Esophagus muscularis mucosa (tissue), 4 donors: ENCODE results near the gene NCKAP5. TPM values are rescaled to one million over a fixed set of nuclear protein-coding genes. Genes with fewer than 3 reads are reported as not detected.

Source experiments
- DNase-seq: peaks from one replicate; pipeline ENCODE4 v3.0.0-alpha.2; 2017; ENCODE audit errors: extremely low spot score
- H3K27ac ChIP-seq, 4 donors: fragments of 200-600 bp; sonication (generic); replicated peaks in 1 of 4; 1 replicate in 3 of 4; 2 replicates in 1 of 4; pipeline ENCODE4 v1.5.1; 2016 to 2019; ENCODE audit warnings: mild to moderate bottlenecking in 1 of 4
- H3K27me3 ChIP-seq, 4 donors: fragments of 200-600 bp; sonication (generic); one replicate each; pipeline versions ENCODE4 v1.5.1 to v1.6.0; 2016 to 2019
- H3K36me3 ChIP-seq, 4 donors: fragments of 200-600 bp; sonication (generic); one replicate each; pipeline ENCODE4 v1.5.1; 2016 to 2019
- H3K4me1 ChIP-seq, 4 donors: fragments of 200-600 bp; sonication (generic); one replicate each; pipeline ENCODE4 v1.5.1; 2016 to 2019
- H3K4me3 ChIP-seq, 4 donors: fragments of 200-600 bp; sonication (generic); 1 replicate in 2 of 4; 2 replicates in 2 of 4; pipeline ENCODE4 v1.5.1; 2016 to 2019; ENCODE audit warnings: mild to moderate bottlenecking in 4 of 4, moderate library complexity in 1 of 4
- H3K9me3 ChIP-seq, 4 donors: fragments of 200-600 bp; sonication (generic); 1 replicate in 3 of 4; 2 replicates in 1 of 4; pipeline ENCODE4 v1.5.1; 2016 to 2019
- CTCF ChIP-seq, 3 experiments: fragments of 200-600 bp in 2 of 3; fragments of 450-650 bp in 1 of 3; sonication (generic) in 2 of 3; IDR thresholded peaks; one replicate each; pipeline ENCODE4 v1.5.1; 2017 to 2019; ENCODE audit warnings: antibody characterized with exemption in 3 of 3, mild to moderate bottlenecking in 2 of 3, moderate library complexity in 1 of 3
- EP300 ChIP-seq: sonication (generic); formaldehyde crosslinking; IDR thresholded peaks from one replicate; pipeline ENCODE4 v1.6.1; 2017; ENCODE audit warnings: antibody characterized with exemption
- POLR2A ChIP-seq: fragments of 450-650 bp; IDR thresholded peaks from one replicate; pipeline ENCODE4 v1.6.1; 2017; ENCODE audit warnings: antibody characterized with exemption, moderate library complexity, mild to moderate bottlenecking, low read depth
- POLR2AphosphoS5 ChIP-seq, 2 donors: sonication (generic); formaldehyde crosslinking; IDR thresholded peaks; one replicate each; pipeline ENCODE4 v1.6.1; 2017; ENCODE audit warnings: antibody characterized with exemption in 2 of 2
- WGBS: methylation state at CpG from one replicate; pipeline ENCODE4 v1.1.5; 2018; 5-methylcytosine and 5-hydroxymethylcytosine counted together
- intact Hi-C: fragments of 100-400 bp; cut with DNase I; formaldehyde crosslinking; loops from one replicate; pipeline ENCODE4 v1.15.1; 2023
- total RNA-seq, 4 donors: library from RNA; depleted of rRNA; stranded (reverse); fragments of >200 nt; gene quantifications; one replicate each; pipeline versions ENCODE4 v1.1.0 to v1.2.1, GENCODE V29; 2016

The NCKAP5 gene
- total RNA-seq, 4 donors from 2014 or later: 0.33 to 1.8 (median 1.0) TPM

DNA sequence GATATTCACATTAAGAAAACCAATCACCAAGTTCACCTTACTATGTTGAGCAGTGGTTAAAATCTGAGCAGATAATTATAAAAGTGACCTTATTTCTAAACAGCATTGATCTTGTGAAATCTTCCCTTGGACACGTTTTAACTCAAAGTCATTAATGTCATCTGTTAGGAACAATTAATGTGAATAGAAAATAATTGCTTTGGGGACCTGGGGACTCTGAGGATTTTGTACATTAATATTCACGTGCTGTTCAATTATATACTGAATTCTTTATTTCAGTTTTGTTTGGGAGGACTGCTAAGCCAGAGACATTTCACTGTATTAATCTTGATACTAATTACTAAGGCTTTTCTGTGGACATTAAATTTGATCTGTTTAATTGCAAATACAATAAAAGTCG is 771.2 kb downstream of the NCKAP5 start:
- Histone ChIP-seq H3K27ac (no peak overlapping the region), H3K27me3 (no peaks in the 10 kb centered on the region), H3K36me3 (no peaks in the 10 kb centered on the region), H3K4me1 (no peaks in the 10 kb centered on the region), H3K4me3 (no peak overlapping the region), H3K9me3 (no peaks in the 10 kb centered on the region)
- intact Hi-C loops: no loop called here
- DNase-seq: no peak
- TF ChIP-seq EP300 (no peak), CTCF (IDR thresholded peaks at IDR 0.05) (no peak), POLR2A (no peak), POLR2AphosphoS5 (IDR thresholded peaks at IDR 0.05) (no peak)
- 77% methylated on average over 3 of the region's 3 CpGs for WGBS

- intact Hi-C loops: no loop called here
- 98% methylated on average over 2 of the region's 2 CpGs for WGBS
Measured at GRCh38 chr2:132795220-132795619, 773.0 kb downstream of the NCKAP5 start.

DNA sequence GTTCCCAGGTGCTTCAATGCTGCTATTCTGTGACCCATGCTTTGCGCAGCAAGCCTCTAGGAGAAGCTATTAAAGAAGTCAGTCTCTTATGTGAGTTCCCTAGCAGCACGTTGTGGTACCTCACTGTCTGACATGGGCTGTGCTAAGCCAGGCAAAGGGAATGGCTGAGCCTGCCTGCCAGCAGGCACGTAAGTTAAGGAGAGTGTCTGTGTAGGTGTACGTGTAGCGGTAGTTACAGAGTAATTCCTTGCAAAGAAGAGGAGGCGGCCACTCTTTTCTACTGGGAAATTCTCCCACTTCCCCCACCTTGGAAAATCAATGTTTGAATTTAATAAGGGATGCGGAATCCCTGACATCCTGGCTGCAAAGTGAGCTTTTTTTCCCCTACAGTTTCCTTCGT is 774.7 kb downstream of the NCKAP5 start:
- TF ChIP-seq CTCF (IDR thresholded peaks at IDR 0.05): no peak
- TF ChIP-seq POLR2A: no peak
- no peak for TF ChIP-seq EP300
- no peak for TF ChIP-seq POLR2AphosphoS5 (IDR thresholded peaks at IDR 0.05)
- DNase-seq: no peak
- H3K27me3 ChIP-seq: no peaks in the 10 kb centered on the region
- H3K4me3 ChIP-seq: no peak overlapping the region
- 94% methylated on average over 8 of the region's 8 CpGs for WGBS
- intact Hi-C loops: no loop called here
- H3K36me3 ChIP-seq: no peaks in the 10 kb centered on the region
- no peak overlapping the region for H3K27ac ChIP-seq
- no peaks in the 10 kb centered on the region for H3K4me1 ChIP-seq
- no peaks in the 10 kb centered on the region for H3K9me3 ChIP-seq

More at GRCh38 chr2:132795220-132795619, 773.0 kb downstream of the NCKAP5 start:
- Histone ChIP-seq H3K9me3 (no peaks in the 10 kb centered on the region), H3K27me3 (no peaks in the 10 kb centered on the region), H3K4me1 (no peaks in the 10 kb centered on the region), H3K36me3 (no peaks in the 10 kb centered on the region), H3K27ac (no peak overlapping the region), H3K4me3 (no peak overlapping the region)
- TF ChIP-seq POLR2A: no peak
- no peak for TF ChIP-seq EP300
- TF ChIP-seq CTCF (IDR thresholded peaks at IDR 0.05): no peak
- no peak for TF ChIP-seq POLR2AphosphoS5 (IDR thresholded peaks at IDR 0.05)
- DNase-seq: no peak

DNA sequence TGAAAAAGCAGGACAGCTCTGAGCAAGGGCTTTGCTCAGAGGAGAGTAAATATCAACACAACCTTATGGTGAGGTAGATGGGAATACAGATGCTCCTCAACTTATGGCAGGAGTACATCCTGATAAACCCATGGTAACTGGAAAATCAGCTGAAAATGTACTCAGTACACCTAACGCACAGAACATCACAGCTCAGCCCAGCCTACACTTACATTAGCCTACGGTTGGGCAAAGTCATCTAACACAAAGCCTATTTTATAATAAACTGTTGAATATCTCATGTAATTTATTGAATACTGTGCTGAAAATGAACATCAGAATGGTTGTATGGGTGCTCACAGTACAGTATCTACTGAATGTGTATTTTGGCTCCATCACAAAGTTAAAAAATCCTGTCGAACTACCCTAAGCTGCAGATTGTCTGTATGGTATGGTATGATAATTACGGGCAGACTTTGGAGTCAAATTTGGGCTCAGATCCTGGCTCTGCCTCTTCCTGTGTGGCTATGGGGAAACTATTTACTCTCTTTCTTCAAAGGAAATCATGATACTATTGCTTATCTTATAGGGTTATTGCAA is 778.0 kb downstream of the NCKAP5 start:
- TF ChIP-seq POLR2AphosphoS5 (IDR thresholded peaks at IDR 0.05) (no peak), EP300 (no peak), CTCF (IDR thresholded peaks at IDR 0.05) (no peak), POLR2A (no peak)
- no peak for DNase-seq
- no peaks in the 10 kb centered on the region for H3K4me1 ChIP-seq
- H3K4me3 ChIP-seq: no peak overlapping the region
- H3K27ac ChIP-seq: no peak overlapping the region
- no peaks in the 10 kb centered on the region for H3K36me3 ChIP-seq
- 51% methylated on average over 4 of the region's 4 CpGs for WGBS
- H3K9me3 ChIP-seq: no peaks in the 10 kb centered on the region
- no peaks in the 10 kb centered on the region for H3K27me3 ChIP-seq
- intact Hi-C loops: no loop called here

DNA sequence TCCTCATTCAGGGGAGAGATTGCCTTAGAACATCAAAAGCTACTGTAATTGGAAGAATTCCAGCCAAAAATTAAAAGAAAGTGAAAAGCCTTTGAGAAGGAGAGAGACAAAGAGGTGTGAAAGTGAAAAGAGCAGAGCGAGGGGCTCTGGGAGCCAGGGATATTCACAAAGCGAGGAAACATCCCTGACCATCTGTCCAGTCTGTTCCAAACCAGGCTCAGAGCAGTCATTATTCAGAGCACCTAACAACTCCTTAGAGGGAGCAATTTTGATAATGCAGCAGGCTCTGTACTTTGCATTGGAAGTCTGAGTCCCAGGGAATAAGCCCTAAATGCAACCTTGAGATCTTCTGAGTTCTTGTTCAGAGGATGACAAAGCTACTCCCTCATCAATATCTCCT is 779.2 kb downstream of the NCKAP5 start:
- no peak overlapping the region for H3K27ac ChIP-seq
- no peak for TF ChIP-seq POLR2A
- no peak for TF ChIP-seq CTCF (IDR thresholded peaks at IDR 0.05)
- no peak for TF ChIP-seq EP300
- TF ChIP-seq POLR2AphosphoS5 (IDR thresholded peaks at IDR 0.05): no peak
- H3K27me3 ChIP-seq: no peaks in the 10 kb centered on the region
- no peaks in the 10 kb centered on the region for H3K9me3 ChIP-seq
- 97% methylated on average over 2 of the region's 2 CpGs for WGBS
- intact Hi-C loops: no loop called here
- H3K4me3 ChIP-seq: no peak overlapping the region
- no peak for DNase-seq
- H3K36me3 ChIP-seq: peaks cover 0 to 8% (median 0%) of the 10 kb centered on the region in 4 donors
- H3K4me1 ChIP-seq: no peaks in the 10 kb centered on the region
